ENCODE data around the gene EFCAB5.

DNA sequence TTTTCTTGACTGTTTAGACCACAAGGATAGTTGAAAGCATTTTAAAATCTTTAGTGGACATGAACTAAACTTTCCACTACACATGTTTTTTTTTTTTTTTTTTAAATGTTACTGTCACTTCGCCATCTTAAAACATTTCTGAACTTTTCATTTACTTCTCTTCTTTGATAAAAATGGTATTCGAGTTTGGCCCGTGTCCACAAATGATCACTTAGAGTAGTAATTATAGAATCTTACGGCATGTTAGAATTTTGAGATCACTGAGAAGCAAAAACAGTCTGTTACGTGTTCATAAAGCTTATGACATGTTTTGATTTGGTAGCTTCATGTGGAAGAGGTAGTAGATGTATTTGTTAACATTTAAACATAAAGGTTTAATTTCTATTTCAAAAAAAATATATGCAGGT lies 176.2 kb downstream of the EFCAB5 start:
- TF ChIP-seq, protein P1, sequence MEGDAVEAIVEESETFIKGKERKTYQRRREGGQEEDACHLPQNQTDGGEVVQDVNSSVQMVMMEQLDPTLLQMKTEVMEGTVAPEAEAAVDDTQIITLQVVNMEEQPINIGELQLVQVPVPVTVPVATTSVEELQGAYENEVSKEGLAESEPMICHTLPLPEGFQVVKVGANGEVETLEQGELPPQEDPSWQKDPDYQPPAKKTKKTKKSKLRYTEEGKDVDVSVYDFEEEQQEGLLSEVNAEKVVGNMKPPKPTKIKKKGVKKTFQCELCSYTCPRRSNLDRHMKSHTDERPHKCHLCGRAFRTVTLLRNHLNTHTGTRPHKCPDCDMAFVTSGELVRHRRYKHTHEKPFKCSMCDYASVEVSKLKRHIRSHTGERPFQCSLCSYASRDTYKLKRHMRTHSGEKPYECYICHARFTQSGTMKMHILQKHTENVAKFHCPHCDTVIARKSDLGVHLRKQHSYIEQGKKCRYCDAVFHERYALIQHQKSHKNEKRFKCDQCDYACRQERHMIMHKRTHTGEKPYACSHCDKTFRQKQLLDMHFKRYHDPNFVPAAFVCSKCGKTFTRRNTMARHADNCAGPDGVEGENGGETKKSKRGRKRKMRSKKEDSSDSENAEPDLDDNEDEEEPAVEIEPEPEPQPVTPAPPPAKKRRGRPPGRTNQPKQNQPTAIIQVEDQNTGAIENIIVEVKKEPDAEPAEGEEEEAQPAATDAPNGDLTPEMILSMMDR (optimal IDR thresholded peaks at IDR 0.05 in 1 of 3, IDR thresholded peaks at IDR 0.05 in 1 of 3, conservative IDR thresholded peaks at IDR 0.05 in 1 of 3; ENCODE audit: extremely low read depth in 1 of 3, insufficient read depth in 2 of 3, low read length in 3 of 3), result no peak
- TF ChIP-seq EZH2 (IDR thresholded peaks at IDR 0.05; ENCODE audit: low read length), result no peak

Data from keratinocyte (primary cell).